ENCODE data around the gene KCNJ4.

- no peak for TF ChIP-seq CTCF (conservative IDR thresholded peaks at IDR 0.05)
- TF ChIP-seq EZH2 (IDR thresholded peaks at IDR 0.05; ENCODE audit: low read depth) = no peak
These were observed 38.3 kb downstream of the KCNJ4 start for GRCh38 chr22:38416621-38417251.

All from PC-9 (cell line).